Right atrium auricular region (tissue), 2 donors: ENCODE data around the gene WNT7A. TPM values are rescaled to one million over a fixed set of nuclear protein-coding genes. Genes with fewer than 3 reads are reported as not detected.

Experiments
- DNase-seq: peaks from one replicate; pipeline ENCODE4 v3.0.0-alpha.2; 2019; ENCODE audit warnings: low spot score
- H3K27ac ChIP-seq, 2 donors: fragments of 200-600 bp; sonication (generic); 1 replicate in 1 of 2; 2 replicates in 1 of 2; pipeline ENCODE4 v1.5.1; 2016 to 2019
- H3K27me3 ChIP-seq, 2 donors: fragments of 200-600 bp; sonication (generic); one replicate each; pipeline versions ENCODE4 v1.5.1 to v1.6.0; 2017 to 2019
- H3K36me3 ChIP-seq: fragments of 200-600 bp; sonication (generic); one replicate; pipeline ENCODE4 v1.5.1; 2016
- H3K4me1 ChIP-seq, 2 donors: fragments of 200-600 bp; sonication (generic); one replicate each; pipeline versions ENCODE4 v1.5.1 to v1.6.0; 2017 to 2019
- H3K4me3 ChIP-seq, 2 donors: fragments of 200-600 bp; sonication (generic); 1 replicate in 1 of 2; 2 replicates in 1 of 2; pipeline ENCODE4 v1.5.1; 2017 to 2019; ENCODE audit warnings: mild to moderate bottlenecking in 1 of 2, moderate library complexity in 1 of 2
- H3K9me3 ChIP-seq, 2 donors: fragments of 200-600 bp; sonication (generic); one replicate each; pipeline ENCODE4 v1.5.1; 2019
- CTCF ChIP-seq, 2 donors: fragments of 200-600 bp; sonication (generic); IDR thresholded peaks; one replicate each; pipeline ENCODE4 v1.5.1; 2019; ENCODE audit warnings: antibody characterized with exemption in 2 of 2
- total RNA-seq, 2 donors: library from RNA; depleted of rRNA; stranded (reverse); fragments of >200 nt; gene quantifications; one replicate each; pipeline ENCODE4 v1.1.0, GENCODE V29; 2016

Gene WNT7A
- total RNA-seq, 2 donors from 2014 or later, result not detected

GRCh38 chr3:13849018-13849417 is 30.9 kb downstream of the WNT7A start:
- no peak for DNase-seq
- H3K36me3 ChIP-seq, result no peaks in the 10 kb centered on the region
- no peak for TF ChIP-seq CTCF (IDR thresholded peaks at IDR 0.05)
- H3K27me3 ChIP-seq, result no peaks in the 10 kb centered on the region
- H3K9me3 ChIP-seq, result no peaks in the 10 kb centered on the region
- H3K4me1 ChIP-seq, result no peaks in the 10 kb centered on the region
- no peak overlapping the region for H3K27ac ChIP-seq
- no peak overlapping the region for H3K4me3 ChIP-seq

DNA sequence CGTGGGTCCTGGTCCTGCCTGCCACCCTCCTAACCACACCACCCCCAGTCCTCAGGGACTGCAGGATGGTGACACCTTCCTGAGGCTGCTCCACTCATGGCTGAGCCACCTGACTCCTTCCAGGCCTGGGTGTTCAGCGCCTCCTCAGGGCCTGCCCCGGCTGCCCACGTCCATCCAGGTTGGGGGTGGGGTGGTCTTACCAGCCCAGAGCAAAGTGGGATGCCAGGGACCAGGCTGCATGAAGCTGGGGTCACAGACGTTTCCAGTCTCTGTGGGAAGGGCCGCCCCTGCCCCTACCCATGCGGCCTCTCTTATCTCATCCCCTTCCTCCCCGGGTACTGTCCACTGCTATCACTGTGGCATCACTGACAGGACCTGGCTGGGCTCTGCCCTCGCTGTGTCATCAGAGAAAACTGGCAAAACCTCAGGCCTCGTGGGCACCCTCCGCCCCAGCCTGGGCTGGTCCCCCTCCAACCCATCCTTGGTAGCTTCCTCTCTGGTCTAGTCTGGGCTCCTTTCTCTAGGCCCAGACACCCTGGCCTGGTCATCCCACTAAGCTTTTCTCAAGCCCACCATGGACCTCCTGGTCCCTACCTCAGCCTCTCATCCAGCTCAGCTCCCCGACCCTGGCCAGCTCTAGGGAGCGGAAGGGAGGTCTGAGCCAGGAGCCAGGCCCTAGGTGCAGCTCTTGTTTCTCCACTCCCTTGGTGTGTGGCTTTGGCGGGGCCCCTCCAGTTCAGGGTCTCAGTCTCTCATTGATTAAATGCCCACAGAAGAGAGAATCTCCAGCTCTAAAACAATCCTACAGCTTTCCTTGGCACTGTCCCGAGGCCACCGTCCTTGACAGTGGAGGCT is 32.9 kb downstream of the WNT7A start:
- H3K9me3 ChIP-seq, result no peaks in the 10 kb centered on the region
- TF ChIP-seq CTCF (IDR thresholded peaks at IDR 0.05), result no peak
- H3K4me3 ChIP-seq, result no peak overlapping the region
- H3K4me1 ChIP-seq, result no peaks in the 10 kb centered on the region
- no peaks in the 10 kb centered on the region for H3K27me3 ChIP-seq
- no peak overlapping the region for H3K27ac ChIP-seq
- no peaks in the 10 kb centered on the region for H3K36me3 ChIP-seq
- no peak for DNase-seq

DNA sequence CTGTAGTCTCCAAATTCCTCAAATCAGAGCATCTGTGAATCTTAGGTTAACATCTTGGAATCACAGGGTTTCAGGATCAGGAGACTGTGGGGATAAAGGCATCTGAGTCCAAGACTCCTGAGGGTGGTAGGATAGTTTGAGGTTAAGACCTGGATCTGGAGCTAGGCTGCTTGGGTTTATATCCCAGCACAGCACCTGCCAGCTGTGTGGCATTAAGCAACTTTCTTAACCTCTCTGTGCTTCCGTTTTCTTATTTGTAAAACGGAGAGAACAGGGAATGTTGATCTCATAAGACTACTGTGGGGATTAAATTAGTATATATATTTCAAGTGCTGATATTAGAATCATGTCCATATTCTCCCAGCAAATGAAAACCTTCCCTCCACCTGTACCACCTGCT is 33.6 kb downstream of the WNT7A start:
- no peak for TF ChIP-seq CTCF (IDR thresholded peaks at IDR 0.05)
- no peaks in the 10 kb centered on the region for H3K9me3 ChIP-seq
- no peaks in the 10 kb centered on the region for H3K4me1 ChIP-seq
- no peaks in the 10 kb centered on the region for H3K27me3 ChIP-seq
- H3K4me3 ChIP-seq, result no peak overlapping the region
- DNase-seq, result no peak
- H3K36me3 ChIP-seq, result no peaks in the 10 kb centered on the region
- no peak overlapping the region for H3K27ac ChIP-seq

DNA sequence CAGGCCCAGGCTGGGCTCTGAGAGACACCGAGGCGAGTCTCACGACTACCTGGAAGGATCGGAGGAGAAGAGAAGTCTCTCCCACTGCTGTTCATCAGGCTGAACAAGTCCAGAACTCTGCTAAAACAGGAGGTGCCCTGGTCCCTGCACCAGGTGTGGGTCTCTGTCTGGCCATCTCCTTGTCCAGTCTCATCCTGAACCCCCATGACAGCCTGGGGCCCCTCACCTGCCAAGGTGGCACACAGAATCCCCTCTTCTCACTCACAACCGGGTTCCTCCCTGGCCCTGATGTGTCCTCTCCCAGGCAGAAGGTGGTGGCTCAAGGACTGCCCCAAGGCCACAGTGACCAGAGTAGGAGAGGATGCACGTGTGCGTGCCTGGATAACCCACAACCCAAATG is 34.1 kb downstream of the WNT7A start:
- H3K36me3 ChIP-seq, result no peaks in the 10 kb centered on the region
- H3K27ac ChIP-seq, result no peak overlapping the region
- H3K9me3 ChIP-seq, result no peaks in the 10 kb centered on the region
- H3K4me3 ChIP-seq, result no peak overlapping the region
- H3K4me1 ChIP-seq, result no peaks in the 10 kb centered on the region
- no peak for DNase-seq
- H3K27me3 ChIP-seq, result no peaks in the 10 kb centered on the region
- TF ChIP-seq CTCF (IDR thresholded peaks at IDR 0.05), result no peak

GRCh38 chr3:13844911-13845310 is 35.0 kb downstream of the WNT7A start:
- H3K4me1 ChIP-seq, result no peaks in the 10 kb centered on the region
- H3K27me3 ChIP-seq, result no peaks in the 10 kb centered on the region
- no peak for DNase-seq
- no peak for TF ChIP-seq CTCF (IDR thresholded peaks at IDR 0.05)
- no peaks in the 10 kb centered on the region for H3K36me3 ChIP-seq
- H3K27ac ChIP-seq, result no peak overlapping the region
- H3K4me3 ChIP-seq, result no peak overlapping the region
- H3K9me3 ChIP-seq, result no peaks in the 10 kb centered on the region

DNA sequence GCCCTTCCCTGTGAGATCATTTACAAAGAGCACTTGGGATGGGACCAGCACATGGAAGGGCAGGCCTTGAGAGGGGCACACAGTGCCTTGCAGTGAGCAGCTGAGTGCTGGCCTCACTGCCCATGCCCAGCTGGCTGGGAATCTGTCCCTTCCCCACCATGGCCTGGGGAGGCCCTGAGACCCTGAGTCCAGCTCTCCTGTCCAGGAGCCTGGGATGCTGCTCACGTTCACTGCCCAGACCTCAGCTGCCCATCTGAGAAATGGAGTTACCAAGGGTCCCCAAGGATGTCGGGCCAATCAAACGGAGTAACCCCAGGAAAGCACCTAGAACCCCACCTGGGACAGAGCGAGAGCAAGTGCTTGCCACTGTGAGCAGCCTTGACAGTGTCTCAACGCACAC is 35.6 kb downstream of the WNT7A start:
- H3K36me3 ChIP-seq, result no peaks in the 10 kb centered on the region
- no peak overlapping the region for H3K27ac ChIP-seq
- no peak for TF ChIP-seq CTCF (IDR thresholded peaks at IDR 0.05)
- no peaks in the 10 kb centered on the region for H3K4me1 ChIP-seq
- H3K9me3 ChIP-seq, result no peaks in the 10 kb centered on the region
- H3K27me3 ChIP-seq, result no peaks in the 10 kb centered on the region
- no peak for DNase-seq
- no peak overlapping the region for H3K4me3 ChIP-seq
